Measurements from ENCODE around the gene SYT8.

The SYT8 gene

DNA sequence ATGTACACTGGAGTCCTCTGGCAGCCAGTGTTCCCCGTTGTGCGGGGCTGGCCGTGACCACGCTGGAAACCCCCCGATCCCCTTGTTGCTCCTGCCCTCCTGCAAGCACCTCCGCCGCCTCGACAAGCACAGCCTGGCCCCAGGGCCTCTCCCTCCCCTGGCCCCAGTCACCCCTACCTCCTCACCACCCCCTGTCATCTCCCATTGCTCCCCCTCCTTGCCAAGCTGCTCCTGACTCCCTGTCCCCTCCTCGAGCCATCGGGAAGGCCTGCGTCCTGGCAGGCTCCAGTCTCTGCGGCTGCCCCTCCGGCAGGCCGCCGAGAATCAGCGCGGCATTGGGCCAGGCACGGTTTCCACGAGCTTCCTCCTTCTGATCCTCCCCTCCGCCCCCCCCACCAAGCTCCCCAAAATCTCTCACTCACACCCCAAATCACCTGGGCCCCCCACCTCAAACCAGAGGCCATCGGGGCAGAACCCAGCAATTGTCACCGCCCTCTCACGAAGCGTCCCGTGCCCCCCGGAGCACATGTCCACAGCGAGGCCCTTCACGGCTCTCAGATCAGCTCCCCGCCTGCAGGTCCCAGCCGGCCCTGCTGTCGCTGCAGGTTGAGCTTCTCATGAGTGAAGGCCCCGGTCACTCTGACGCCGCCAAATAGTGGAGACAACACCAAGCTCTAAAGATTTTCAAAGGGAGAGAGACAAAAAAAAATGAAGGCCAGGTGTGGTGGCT is 12.4 kb downstream of the SYT8 start:
- no peak for DNase-seq

- DNase-seq: no peak
These were observed 13.3 kb downstream of the SYT8 start for GRCh38 chr11:1847926-1848639.

GRCh38 chr11:1848640-1849430 is 14.0 kb downstream of the SYT8 start:
- DNase-seq: no peak

GRCh38 chr11:1851468-1852180 is 16.8 kb downstream of the SYT8 start:
- DNase-seq: no peak

GRCh38 chr11:1852271-1852876 is 17.6 kb downstream of the SYT8 start:
- DNase-seq: no peak

DNA sequence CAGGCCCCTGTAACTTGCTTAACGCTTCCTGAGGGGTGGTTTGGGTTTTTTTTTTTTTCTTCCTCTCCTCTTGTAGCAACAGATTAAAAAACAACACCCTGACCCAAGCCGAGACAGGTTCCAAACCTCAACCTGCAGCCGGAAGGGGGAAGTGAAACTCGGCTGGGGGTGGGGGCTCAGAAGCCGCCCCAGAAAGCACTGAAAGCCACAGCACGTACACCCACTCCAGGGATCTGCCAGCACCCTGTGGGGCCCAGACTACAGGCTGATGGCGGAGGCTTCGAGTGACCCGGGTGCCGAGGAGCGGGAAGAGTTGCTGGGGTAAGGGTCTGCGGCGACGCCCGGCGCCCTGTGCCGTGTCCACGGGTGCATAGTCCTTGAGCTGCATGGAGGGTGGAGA is 18.1 kb downstream of the SYT8 start, which contains the start of gene LSP1:
Gene LSP1 (plus strand): TSS at position 208 of the 400 bp plus-strand sequence. CDS start 61 bp downstream, at position 269.
- DNase-seq: no peak

GRCh38 chr11:1853376-1854131 is 18.8 kb downstream of the SYT8 start:
- no peak for DNase-seq

DNA sequence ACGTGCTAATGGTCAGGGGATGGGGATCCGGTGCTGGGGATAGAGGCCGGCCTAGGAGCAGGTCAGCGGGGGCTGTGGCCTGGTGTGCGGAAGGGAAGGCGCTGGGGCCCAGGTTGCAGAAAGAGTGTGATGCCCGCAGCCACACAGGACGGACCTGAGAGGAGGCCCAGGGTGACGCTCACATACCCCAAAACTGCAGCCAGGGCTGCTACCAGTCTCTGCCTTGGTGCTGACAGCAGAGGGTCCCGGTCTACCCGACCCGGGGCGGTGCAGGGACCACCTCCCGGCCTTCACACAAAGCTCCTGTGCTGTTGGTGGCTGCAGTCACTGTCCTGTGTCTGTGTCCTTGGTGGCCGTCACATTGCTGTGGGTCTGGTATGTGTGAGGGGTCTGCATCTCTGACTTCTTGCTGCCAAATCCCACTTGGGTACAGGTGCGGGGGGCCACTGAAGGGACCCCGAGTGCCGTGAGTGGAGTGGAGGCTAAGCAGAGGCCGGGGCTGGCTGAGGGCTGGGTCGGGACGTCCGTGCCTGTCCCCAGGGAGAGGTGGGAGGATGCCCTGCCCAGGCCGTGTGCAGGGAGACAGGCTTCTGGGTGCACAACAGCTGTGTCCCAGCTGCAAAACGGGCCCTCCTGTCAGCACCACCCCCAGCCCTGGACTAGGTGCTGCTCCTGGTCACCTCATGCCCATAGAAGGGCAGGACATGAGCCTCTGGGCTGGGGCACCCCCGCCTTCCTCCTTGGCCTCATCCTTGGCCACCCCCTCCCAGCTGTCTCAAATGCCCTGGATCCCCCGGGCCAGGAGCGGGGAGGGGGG is 19.6 kb downstream of the SYT8 start:
- no peak for DNase-seq

DNA sequence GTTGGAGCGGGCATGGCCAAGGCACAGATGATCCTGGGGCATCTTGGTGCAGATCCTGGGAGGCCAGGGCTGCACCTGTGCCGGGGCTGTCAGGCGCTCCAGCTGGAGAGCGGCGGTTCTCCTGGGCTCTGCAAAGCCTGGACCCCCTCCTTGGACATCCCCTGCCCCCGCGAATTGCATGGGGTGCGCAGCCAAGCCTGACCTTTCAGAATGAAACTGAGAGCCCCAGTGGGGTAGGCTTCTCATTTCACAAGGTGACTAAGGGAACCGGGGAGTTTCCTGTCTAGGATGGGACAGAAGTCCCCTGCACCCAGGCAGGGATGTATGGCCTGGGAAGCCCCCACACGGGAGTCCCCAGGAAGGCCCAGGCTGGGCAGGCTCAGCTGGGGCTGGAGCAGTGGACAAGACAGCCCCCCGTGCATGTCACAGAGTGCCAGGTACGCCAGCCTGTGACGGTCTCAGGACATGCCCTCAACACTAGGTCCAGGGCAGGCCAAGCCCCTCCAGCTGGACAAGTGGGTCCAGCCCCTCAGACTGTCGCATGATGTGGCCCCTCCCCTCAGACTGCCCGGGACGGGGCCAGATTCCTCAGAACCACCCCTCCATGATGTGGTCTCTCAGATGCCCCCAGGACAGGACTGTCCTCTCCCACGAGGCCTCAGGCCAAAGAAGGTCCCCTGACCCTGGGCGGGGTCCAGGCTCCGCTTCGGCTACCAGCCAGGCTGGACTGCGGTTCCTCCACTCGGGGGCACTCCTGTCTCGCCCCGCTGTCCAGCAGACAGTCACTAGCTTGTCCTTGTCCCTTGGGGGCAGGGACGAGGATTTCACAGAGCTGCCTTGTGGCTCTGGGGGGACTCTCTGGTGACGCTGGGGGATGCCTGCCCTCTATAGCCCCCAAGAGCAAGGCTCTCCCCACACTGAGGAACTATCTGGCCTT is 20.4 kb downstream of the SYT8 start:
- no peak for DNase-seq

DNA sequence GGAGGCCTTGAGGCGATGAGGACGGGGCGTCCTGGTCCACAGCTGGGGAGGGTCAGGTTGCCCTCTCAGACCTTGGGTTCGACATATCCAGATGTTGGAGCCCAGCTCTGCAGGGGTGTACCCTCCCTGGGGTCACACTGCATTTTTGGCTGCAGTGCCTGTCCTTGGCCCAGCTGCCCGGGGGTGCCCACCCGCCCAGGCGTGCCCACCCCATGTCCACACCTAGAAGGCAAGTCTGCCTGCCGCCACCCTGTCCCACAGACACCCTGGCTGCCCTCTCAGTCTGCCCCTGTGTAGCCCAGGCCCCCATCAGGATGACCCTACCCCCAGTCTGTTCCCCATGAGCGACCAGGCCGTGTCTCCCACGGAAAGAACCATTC is 21.1 kb downstream of the SYT8 start:
- DNase-seq: no peak

DNA sequence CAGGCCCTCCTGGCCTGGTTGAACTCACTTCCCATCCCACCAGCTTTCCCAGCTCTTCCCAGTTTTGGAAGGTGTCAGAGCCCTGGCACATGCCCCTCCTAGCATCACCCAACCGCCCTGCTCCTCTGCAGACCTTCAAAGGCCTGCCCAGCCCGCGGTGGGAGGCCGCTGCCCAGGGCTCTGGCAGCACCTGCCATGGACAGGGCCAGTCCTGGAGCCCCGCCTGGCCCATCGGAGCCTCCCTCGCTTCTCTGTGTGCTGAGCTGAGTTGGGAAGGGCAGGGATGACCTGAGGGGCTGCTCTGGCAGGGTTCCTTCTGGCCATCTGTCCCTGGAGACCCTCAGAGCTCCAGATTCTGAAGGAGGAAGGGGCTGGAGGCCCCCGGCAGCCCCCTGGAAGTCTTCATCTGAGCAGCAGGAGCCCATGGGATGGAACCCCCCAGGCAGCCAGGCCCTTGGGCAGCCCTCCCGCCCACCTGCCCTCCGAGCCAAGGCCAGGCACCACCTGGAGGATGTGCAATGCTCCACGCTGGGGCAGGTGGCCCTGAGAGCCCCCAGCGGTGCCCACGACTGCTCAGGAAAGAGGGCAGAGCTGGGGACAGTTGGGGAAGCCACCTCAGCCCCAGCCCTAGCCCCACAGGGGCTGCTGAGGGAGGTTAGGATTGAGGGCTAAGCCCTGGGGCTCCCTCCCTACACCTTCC is 21.7 kb downstream of the SYT8 start:
- no peak for DNase-seq

DNA sequence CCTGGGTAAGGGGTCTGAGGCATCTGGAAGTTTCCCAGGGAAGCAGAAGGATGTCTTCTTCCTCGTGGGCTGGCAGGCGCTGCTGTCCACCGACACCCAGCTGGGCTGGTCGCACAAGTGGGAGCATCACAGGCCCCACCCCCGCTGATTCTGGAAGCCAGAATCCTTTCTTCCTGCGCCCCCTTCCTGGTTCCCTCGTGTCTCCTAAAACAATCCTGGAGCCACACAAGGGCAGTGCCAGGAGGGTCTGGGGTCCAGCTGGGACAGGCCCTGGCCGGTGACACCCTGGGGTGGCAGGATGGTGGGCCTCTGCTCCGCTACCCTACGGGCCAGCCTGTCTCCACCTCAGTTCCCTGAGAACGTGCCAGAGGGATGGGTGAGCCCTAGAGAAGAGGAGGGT is 22.3 kb downstream of the SYT8 start:
- DNase-seq: no peak

DNA sequence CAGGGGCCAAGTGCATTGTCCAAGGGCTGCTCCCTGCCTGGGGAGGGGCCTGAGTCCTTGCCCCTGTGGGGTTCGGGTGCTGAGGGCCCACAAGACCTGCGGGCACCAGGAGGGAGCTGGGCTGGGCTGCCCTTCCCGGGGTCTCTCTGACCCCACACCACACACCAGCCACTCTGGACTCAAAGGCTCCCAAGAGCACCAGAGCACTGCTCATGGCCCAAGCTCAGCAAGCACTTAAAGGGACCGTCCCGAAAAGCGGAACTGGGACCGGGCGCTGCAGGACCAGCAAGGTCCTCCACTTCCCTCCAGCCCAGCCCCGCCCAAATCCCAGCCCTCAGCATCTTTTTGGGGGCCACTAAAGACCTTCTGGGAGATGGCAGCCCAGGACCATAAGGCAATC is 23.4 kb downstream of the SYT8 start:
- no peak for DNase-seq

DNA sequence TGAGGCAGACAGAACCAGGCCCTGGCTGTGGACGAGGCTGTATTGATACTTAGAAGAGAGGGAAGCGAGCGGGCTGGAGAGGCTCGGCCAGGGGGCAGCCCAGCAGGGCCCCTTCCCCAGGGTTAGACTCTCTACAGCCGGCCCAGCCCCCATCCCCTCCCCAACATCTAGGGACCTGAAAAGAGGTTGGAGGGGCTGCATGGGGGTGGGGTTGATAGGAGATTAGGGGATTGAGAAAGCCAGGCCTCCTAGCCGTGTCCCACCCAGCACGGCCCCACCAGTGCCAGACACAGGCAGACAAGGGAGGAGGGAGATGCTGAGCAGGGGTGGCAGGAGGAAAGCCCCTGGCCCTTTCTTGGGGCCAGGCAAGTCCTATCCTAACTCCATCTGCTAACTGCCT is 23.8 kb downstream of the SYT8 start:
- DNase-seq: no peak

DNA sequence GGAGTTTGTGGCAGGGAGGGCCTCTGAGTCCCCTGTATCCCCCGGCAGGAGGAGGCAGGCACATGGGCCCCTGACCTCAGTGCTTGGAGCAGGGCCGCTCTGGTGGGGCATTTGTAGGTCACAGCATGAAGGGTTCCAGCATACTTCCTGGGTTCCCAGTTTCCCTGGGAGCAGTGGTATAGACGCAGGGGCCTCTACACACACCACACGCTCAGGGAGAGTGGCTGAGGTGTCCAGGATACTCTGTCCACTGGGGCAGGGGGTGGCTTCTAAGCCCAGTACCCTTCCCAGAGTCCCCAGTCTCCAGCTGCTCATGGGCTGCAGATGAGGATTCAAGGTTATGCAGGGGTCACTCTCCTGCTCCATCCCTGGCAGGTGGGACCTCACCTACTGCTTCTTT is 24.2 kb downstream of the SYT8 start:
- DNase-seq: no peak

- DNase-seq: no peak
These were observed 25.3 kb downstream of the SYT8 start for GRCh38 chr11:1860108-1860507.

DNA sequence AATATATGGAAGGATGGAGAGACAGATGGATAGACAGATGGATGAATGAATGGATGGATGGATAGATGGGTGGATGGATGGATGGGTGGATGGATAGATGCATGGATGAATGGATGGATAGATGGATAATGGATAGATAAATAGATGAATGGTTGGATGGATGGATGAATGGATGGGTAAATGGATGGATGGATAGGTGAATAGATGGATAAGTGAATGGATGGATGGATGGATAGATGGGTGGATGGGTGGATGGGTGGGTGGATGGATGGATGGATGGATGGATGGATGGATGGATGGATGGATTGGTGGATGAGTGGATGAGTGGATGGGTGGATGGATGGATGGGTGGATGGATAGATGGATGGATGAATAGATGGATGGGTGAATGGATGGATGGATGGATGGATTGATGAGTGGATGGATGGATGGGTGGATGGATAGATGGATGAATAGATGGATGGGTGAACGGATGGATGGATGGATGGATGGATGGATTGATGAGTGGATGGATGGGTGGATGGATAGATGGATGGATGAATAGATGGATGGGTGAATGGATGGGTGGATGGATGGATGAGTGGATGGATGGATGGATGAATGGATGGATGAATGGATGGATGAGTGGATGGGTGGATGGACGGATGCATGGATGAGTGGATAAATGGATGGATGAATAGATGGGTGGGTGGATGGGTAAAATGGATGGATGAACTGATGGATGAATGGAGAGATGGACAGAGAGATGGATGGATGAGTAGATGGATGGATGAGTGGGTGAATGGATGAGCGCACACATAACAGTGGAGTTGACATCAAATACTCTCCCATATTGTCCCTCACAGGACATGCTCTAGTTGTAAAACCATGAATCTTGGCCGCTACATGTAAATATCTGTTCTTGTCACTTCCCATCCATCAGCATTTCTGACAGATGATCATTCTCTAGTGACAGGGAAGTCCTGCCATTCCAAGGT is 26.9 kb downstream of the SYT8 start:
- no peak for DNase-seq

All from SW 1271 (cell line).